ENCODE data around the gene ADGRL4.

DNA sequence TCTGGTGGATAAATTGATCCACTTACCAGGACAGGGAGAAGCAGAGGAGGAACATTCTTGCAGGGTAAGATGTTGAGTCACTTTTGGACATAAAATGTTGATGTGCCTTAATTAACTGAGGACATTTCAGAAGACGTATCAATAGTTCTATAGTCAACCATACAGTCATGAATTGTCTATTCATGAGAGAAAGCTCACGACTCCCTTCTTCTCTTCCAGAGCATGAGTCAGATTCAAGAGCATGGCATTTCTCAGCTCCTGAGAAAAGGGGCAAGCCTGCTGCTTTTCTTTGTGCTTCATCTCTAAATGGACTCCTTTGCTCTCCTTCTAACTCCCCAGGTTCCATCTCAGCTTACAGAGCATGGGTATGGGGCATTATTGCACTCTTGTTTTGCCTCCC lies 55.7 kb downstream of the ADGRL4 start:
- TF ChIP-seq POLR2A (IDR thresholded peaks at IDR 0.05; ENCODE audit: borderline replicate concordance, extremely low read depth, insufficient read depth, insufficient read length), result no peak
- TF ChIP-seq, protein P1, sequence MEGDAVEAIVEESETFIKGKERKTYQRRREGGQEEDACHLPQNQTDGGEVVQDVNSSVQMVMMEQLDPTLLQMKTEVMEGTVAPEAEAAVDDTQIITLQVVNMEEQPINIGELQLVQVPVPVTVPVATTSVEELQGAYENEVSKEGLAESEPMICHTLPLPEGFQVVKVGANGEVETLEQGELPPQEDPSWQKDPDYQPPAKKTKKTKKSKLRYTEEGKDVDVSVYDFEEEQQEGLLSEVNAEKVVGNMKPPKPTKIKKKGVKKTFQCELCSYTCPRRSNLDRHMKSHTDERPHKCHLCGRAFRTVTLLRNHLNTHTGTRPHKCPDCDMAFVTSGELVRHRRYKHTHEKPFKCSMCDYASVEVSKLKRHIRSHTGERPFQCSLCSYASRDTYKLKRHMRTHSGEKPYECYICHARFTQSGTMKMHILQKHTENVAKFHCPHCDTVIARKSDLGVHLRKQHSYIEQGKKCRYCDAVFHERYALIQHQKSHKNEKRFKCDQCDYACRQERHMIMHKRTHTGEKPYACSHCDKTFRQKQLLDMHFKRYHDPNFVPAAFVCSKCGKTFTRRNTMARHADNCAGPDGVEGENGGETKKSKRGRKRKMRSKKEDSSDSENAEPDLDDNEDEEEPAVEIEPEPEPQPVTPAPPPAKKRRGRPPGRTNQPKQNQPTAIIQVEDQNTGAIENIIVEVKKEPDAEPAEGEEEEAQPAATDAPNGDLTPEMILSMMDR (IDR thresholded peaks at IDR 0.05 in 2 of 3, conservative IDR thresholded peaks at IDR 0.05 in 1 of 3; ENCODE audit: borderline replicate concordance in 1 of 3, insufficient read depth in 1 of 3, low read depth in 2 of 3, low read length in 2 of 3), result no peak
- TF ChIP-seq, protein P2, sequence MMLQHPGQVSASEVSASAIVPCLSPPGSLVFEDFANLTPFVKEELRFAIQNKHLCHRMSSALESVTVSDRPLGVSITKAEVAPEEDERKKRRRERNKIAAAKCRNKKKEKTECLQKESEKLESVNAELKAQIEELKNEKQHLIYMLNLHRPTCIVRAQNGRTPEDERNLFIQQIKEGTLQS (IDR thresholded peaks at IDR 0.05), result no peak
- TF ChIP-seq EZH2 (IDR thresholded peaks at IDR 0.05), result no peak
- no peak for TF ChIP-seq SIN3A (IDR thresholded peaks at IDR 0.05; ENCODE audit: low read depth)
- TF ChIP-seq SP1 (IDR thresholded peaks at IDR 0.05; ENCODE audit: low read depth), result no peak
- TF ChIP-seq EZH2phosphoT487 (IDR thresholded peaks at IDR 0.05; ENCODE audit: borderline replicate concordance), result no peak
- TF ChIP-seq, protein P3, sequence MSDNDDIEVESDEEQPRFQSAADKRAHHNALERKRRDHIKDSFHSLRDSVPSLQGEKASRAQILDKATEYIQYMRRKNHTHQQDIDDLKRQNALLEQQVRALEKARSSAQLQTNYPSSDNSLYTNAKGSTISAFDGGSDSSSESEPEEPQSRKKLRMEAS (IDR thresholded peaks at IDR 0.05), result no peak
- TF ChIP-seq POLR2AphosphoS5 (IDR thresholded peaks at IDR 0.05; ENCODE audit: low read depth, low read length), result no peak
- TF ChIP-seq, protein P4, sequence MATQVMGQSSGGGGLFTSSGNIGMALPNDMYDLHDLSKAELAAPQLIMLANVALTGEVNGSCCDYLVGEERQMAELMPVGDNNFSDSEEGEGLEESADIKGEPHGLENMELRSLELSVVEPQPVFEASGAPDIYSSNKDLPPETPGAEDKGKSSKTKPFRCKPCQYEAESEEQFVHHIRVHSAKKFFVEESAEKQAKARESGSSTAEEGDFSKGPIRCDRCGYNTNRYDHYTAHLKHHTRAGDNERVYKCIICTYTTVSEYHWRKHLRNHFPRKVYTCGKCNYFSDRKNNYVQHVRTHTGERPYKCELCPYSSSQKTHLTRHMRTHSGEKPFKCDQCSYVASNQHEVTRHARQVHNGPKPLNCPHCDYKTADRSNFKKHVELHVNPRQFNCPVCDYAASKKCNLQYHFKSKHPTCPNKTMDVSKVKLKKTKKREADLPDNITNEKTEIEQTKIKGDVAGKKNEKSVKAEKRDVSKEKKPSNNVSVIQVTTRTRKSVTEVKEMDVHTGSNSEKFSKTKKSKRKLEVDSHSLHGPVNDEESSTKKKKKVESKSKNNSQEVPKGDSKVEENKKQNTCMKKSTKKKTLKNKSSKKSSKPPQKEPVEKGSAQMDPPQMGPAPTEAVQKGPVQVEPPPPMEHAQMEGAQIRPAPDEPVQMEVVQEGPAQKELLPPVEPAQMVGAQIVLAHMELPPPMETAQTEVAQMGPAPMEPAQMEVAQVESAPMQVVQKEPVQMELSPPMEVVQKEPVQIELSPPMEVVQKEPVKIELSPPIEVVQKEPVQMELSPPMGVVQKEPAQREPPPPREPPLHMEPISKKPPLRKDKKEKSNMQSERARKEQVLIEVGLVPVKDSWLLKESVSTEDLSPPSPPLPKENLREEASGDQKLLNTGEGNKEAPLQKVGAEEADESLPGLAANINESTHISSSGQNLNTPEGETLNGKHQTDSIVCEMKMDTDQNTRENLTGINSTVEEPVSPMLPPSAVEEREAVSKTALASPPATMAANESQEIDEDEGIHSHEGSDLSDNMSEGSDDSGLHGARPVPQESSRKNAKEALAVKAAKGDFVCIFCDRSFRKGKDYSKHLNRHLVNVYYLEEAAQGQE (IDR thresholded peaks at IDR 0.05; ENCODE audit: low read depth), result no peak
- no peak for TF ChIP-seq SRF (IDR thresholded peaks at IDR 0.05; ENCODE audit: low read depth)
- TF ChIP-seq JUND (IDR thresholded peaks at IDR 0.05), result no peak
- no peak for TF ChIP-seq TCF7L2 (IDR thresholded peaks at IDR 0.05; ENCODE audit: borderline replicate concordance, extremely low read depth, insufficient read depth, insufficient read length)
- TF ChIP-seq YY1 (IDR thresholded peaks at IDR 0.05; ENCODE audit: extremely low read depth, insufficient replicate concordance, low read depth, low read length), result no peak

Data from HCT116 (cell line).